HepG2 (cell line): Measurements from ENCODE around the gene KLHL40. TPM values are rescaled to one million over a fixed set of nuclear protein-coding genes. Genes with fewer than 3 reads are reported as not detected.

Experiments used
- ARNT2 ChIP-seq: sonication (generic); formaldehyde crosslinking; IDR thresholded peaks from 2 replicates; pipeline ENCODE4 v1.8.0; 2022; ENCODE audit warnings: mild to moderate bottlenecking, low read depth, missing genetic modification reagents, moderate library complexity
- CCDC6 ChIP-seq: sonication (generic); formaldehyde crosslinking; IDR thresholded peaks from 2 replicates; pipeline ENCODE4 v1.8.1; 2022; ENCODE audit warnings: mild to moderate bottlenecking, missing genetic modification reagents, moderate library complexity
- GATAD1 ChIP-seq: IDR thresholded peaks from 2 replicates; pipeline ENCODE4 v1.6.1; 2016; ENCODE audit warnings: missing genetic modification reagents, missing compliant biosample characterization
- GLI4 ChIP-seq: sonication (generic); formaldehyde crosslinking; IDR thresholded peaks from 2 replicates; pipeline ENCODE4 v1.5.1; 2020; ENCODE audit warnings: missing genetic modification reagents, mild to moderate bottlenecking, moderate library complexity, borderline replicate concordance
- HMG20A ChIP-seq: IDR thresholded peaks from 2 replicates; pipeline ENCODE4 v1.6.1; 2016; ENCODE audit warnings: borderline replicate concordance
- HNF1B ChIP-seq: sonication (generic); formaldehyde crosslinking; IDR thresholded peaks from 2 replicates; pipeline ENCODE4 v1.5.1; 2020; ENCODE audit warnings: mild to moderate bottlenecking, moderate library complexity, missing genetic modification reagents
- MAZ ChIP-seq, 2 experiments: sonication (generic) in 1 of 2; formaldehyde crosslinking in 1 of 2; IDR thresholded peaks; 2 replicates each; pipeline versions ENCODE4 v1.5.0 to v1.6.1; 2012 to 2020; ENCODE audit warnings: low read depth in 2 of 2, mild to moderate bottlenecking in 2 of 2, borderline replicate concordance in 1 of 2, improper control_type of control experiment in 1 of 2, low read length in 1 of 2, missing genetic modification reagents in 1 of 2, moderate library complexity in 1 of 2
- RFX1 ChIP-seq: fragments of 450-650 bp; IDR thresholded peaks from 2 replicates; pipeline ENCODE4 v1.6.1; 2017
- RXRA ChIP-seq: sonication (generic); formaldehyde crosslinking; IDR thresholded peaks from 2 replicates; pipeline ENCODE4 v1.5.1; 2020; ENCODE audit warnings: missing genetic modification reagents
- SATB2 ChIP-seq: sonication (generic); formaldehyde crosslinking; IDR thresholded peaks from 2 replicates; pipeline ENCODE4 v1.5.0; 2020; ENCODE audit warnings: missing genetic modification reagents
- SETDB1 ChIP-seq: sonication (generic); formaldehyde crosslinking; IDR thresholded peaks from 2 replicates; pipeline ENCODE4 v1.5.1; 2020; ENCODE audit warnings: missing genetic modification reagents, mild to moderate bottlenecking, borderline replicate concordance
- SP1 ChIP-seq, 2 experiments: fragments of 450-650 bp in 1 of 2; sonication (generic) in 1 of 2; formaldehyde crosslinking in 1 of 2; IDR thresholded peaks; 2 replicates each; pipeline versions ENCODE4 v1.4.0 to v1.6.1; 2016 to 2020; ENCODE audit warnings: missing genetic modification reagents in 1 of 2
- SRY ChIP-seq: sonication (generic); formaldehyde crosslinking; IDR thresholded peaks from 2 replicates; pipeline ENCODE4 v1.8.0; 2022; ENCODE audit warnings: mild to moderate bottlenecking, missing genetic modification reagents
- TCF7L2 ChIP-seq: IDR thresholded peaks from 2 replicates; pipeline ENCODE4 v1.6.1; 2011; ENCODE audit warnings: mild to moderate bottlenecking, low read depth, low read length, moderate library complexity
- ZNF101 ChIP-seq: sonication (generic); formaldehyde crosslinking; IDR thresholded peaks from 2 replicates; pipeline ENCODE4 v1.4.0; 2020; ENCODE audit warnings: mild to moderate bottlenecking, low read depth, missing genetic modification reagents, borderline replicate concordance
- ZNF17 ChIP-seq: sonication (generic); formaldehyde crosslinking; IDR thresholded peaks from 2 replicates; pipeline ENCODE4 v1.5.0; 2020; ENCODE audit warnings: mild to moderate bottlenecking, missing genetic modification reagents
- ZNF230 ChIP-seq: sonication (generic); formaldehyde crosslinking; IDR thresholded peaks from 2 replicates; pipeline ENCODE4 v1.4.0; 2020; ENCODE audit warnings: mild to moderate bottlenecking, missing genetic modification reagents
- ZNF282 ChIP-seq: fragments of 450-650 bp; IDR thresholded peaks from 2 replicates; pipeline ENCODE4 v1.6.1; 2018; ENCODE audit not compliant: partially characterized antibody
- ZNF414 ChIP-seq: sonication (generic); formaldehyde crosslinking; IDR thresholded peaks from 2 replicates; pipeline ENCODE4 v1.5.0; 2020; ENCODE audit warnings: missing genetic modification reagents
- ZNF513 ChIP-seq: sonication (generic); formaldehyde crosslinking; conservative IDR thresholded peaks from 2 replicates; pipeline ENCODE4 v1.5.0; 2020; ENCODE audit warnings: missing genetic modification reagents
- ZNF775 ChIP-seq: sonication (generic); formaldehyde crosslinking; IDR thresholded peaks from 2 replicates; pipeline ENCODE4 v1.4.0; 2020; ENCODE audit warnings: missing genetic modification reagents, mild to moderate bottlenecking, moderate library complexity, borderline replicate concordance
- ZNF816 ChIP-seq: sonication (generic); formaldehyde crosslinking; IDR thresholded peaks from 2 replicates; pipeline ENCODE4 v1.8.0; 2022; ENCODE audit warnings: missing genetic modification reagents, mild to moderate bottlenecking, borderline replicate concordance
- ZNF891 ChIP-seq: sonication (generic); formaldehyde crosslinking; IDR thresholded peaks from 2 replicates; pipeline ENCODE4 v1.5.0; 2020; ENCODE audit warnings: mild to moderate bottlenecking, missing genetic modification reagents
- polyA plus RNA-seq, 8 experiments: library from polyadenylated mRNA; depleted of rRNA in 3 of 8; stranded (reverse) in 7 of 8; unstranded in 1 of 8; fragments of >200 nt; fragmentation: Illumina TruSeq in 4 of 8; extraction: Trizol in 4 of 8; gene quantifications; 2 replicates each; pipeline versions ENCODE4 v1.2.1 to v1.2.3, GENCODE V29; 2011 to 2016; ENCODE audit warnings: low read depth in 4 of 8, missing spikeins in 1 of 8, mixed read lengths in 1 of 8; ENCODE audit not compliant: insufficient read depth in 1 of 8
- total RNA-seq, 5 experiments: library from RNA; depleted of rRNA; stranded (reverse); fragments of >200 nt; fragmentation: Illumina TruSeq; extraction: Trizol; gene quantifications; 2 replicates each; pipeline ENCODE4 v1.2.3, GENCODE V29; 2016; ENCODE audit warnings: low read depth in 1 of 5

The KLHL40 gene
- total and polyA plus RNA-seq, 2 of the 13 experiments (the other 11 are each of a cell fraction or from before 2014, with no cell fraction given), result not detected

- no peak for TF ChIP-seq SATB2 (CRISPR knock-in tag)
- TF ChIP-seq SETDB1 (CRISPR knock-in tag), result no peak
- peak; percentile 99 for TF ChIP-seq RXRA (CRISPR knock-in tag)
- 0 out of 2 replicates have a peak, but pooled peaks have one; percentile 65 for TF ChIP-seq ARNT2 (CRISPR knock-in tag)
- TF ChIP-seq GATAD1 (CRISPR knock-in tag), result peak; percentile 45
- no peak for TF ChIP-seq ZNF414 (CRISPR knock-in tag)
- TF ChIP-seq ZNF816, result no peak
- TF ChIP-seq SRY (CRISPR knock-in tag), result no peak
- TF ChIP-seq ZNF513 (CRISPR knock-in tag), result no peak
- no peak for TF ChIP-seq ZNF101
- TF ChIP-seq HMG20A (CRISPR knock-in tag), result peak; percentile 67; the same call in 1 of the 2 replicates
- TF ChIP-seq CCDC6 (CRISPR knock-in tag), result 0 out of 2 replicates have a peak, but pooled peaks have one; percentile 26
- no peak for TF ChIP-seq ZNF282
- TF ChIP-seq ZNF775, result 0 out of 2 replicates have a peak, but pooled peaks have one; percentile 71
- no peak; the same call in 1 of the 2 replicates for TF ChIP-seq ZNF891 (CRISPR knock-in tag)
- peak; percentile 76; the same call in 1 of the 2 replicates for TF ChIP-seq ZNF230 (CRISPR knock-in tag)
- TF ChIP-seq GLI4 (CRISPR knock-in tag), result no peak
- TF ChIP-seq RFX1, result no peak
- peak; percentile 51; the same call in 1 of the 2 replicates for TF ChIP-seq MAZ (IDR thresholded peaks at IDR 0.05; ENCODE audit: borderline replicate concordance, low read depth, low read length)
- peak; percentile 77; the same call in 1 of the 2 replicates for TF ChIP-seq MAZ (CRISPR knock-in tag; IDR thresholded peaks at IDR 0.05; ENCODE audit: low read depth)
- TF ChIP-seq TCF7L2, result no peak
- 0 out of 2 replicates have a peak, but pooled peaks have one; percentile 39 for TF ChIP-seq HNF1B (CRISPR knock-in tag)
- no peak for TF ChIP-seq SP1 (IDR thresholded peaks at IDR 0.05)
- TF ChIP-seq SP1 (CRISPR knock-in tag; IDR thresholded peaks at IDR 0.05), result no peak
- TF ChIP-seq ZNF17, result no peak
Observed at GRCh38 chr3:42732196-42732828, 47.0 kb downstream of the KLHL40 start (continued).
